SK-N-SH (cell line): ENCODE measurements around the gene PYGO2. TPM values are rescaled to one million over a fixed set of nuclear protein-coding genes. Genes with fewer than 3 reads are reported as not detected.

Source experiments
- CTCF ChIA-PET: fragments of 300-600, 350-600 bp; formaldehyde crosslinking; extraction: SDS; loops from one replicate; lab custom pipeline; 2021; lab: Yijun Ruan, JAX
- POLR2A ChIA-PET: fragments of 350-600 bp; sonication (Branson Sonifier 250); formaldehyde crosslinking; extraction: SDS; loops from one replicate; lab custom pipeline; 2020; ENCODE audit warnings: antibody characterized with exemption, inconsistent platforms; lab: Yijun Ruan, JAX
- DNase-seq: peaks from one replicate; pipeline ENCODE4 v3.0.0; 2012
- H2AFZ ChIP-seq: fragments of 200-600 bp; sonication (generic); 2 replicates; pipeline ENCODE4 v1.8.1; 2016; ENCODE audit warnings: antibody characterized with exemption, mild to moderate bottlenecking, low read depth
- H3F3A ChIP-seq: fragments of 200-600 bp; sonication (generic); replicated peaks from 2 replicates; pipeline ENCODE3; 2016; ENCODE audit warnings: antibody characterized with exemption, mild to moderate bottlenecking; ENCODE audit not compliant: insufficient read depth
- H3K27ac ChIP-seq, 2 experiments: fragments of 200-500 bp in 1 of 2; fragments of 200-600 bp in 1 of 2; sonication (Bioruptor generic) in 1 of 2; sonication (generic), shearing (Covaris generic) in 1 of 2; 2 replicates each; pipeline versions ENCODE4 v1.5.1 to v1.6.1; 2014 to 2016; ENCODE audit warnings: low read depth in 2 of 2, inconsistent platforms in 1 of 2, low read length in 1 of 2, mild to moderate bottlenecking in 1 of 2, mixed read lengths in 1 of 2
- H3K27me3 ChIP-seq: fragments of 200-600 bp; sonication (generic), shearing (Covaris generic); 2 replicates; pipeline ENCODE4 v1.6.1; 2016; ENCODE audit warnings: mixed run types; ENCODE audit not compliant: insufficient read depth
- H3K36me3 ChIP-seq, 2 experiments: fragments of 200-500 bp in 1 of 2; fragments of 200-600 bp in 1 of 2; sonication (Bioruptor generic) in 1 of 2; sonication (generic) in 1 of 2; replicated peaks in 1 of 2; 2 replicates each; pipeline versions ENCODE3 to v1.5.1; 2014 to 2016; ENCODE audit warnings: low read length in 1 of 2, mild to moderate bottlenecking in 1 of 2; ENCODE audit not compliant: insufficient read depth in 2 of 2, control insufficient read depth in 1 of 2
- H3K4me1 ChIP-seq, 2 experiments: fragments of 200-500 bp in 1 of 2; fragments of 200-600 bp in 1 of 2; sonication (Bioruptor generic) in 1 of 2; sonication (generic), shearing (Covaris generic) in 1 of 2; 2 replicates each; pipeline versions ENCODE4 v1.5.1 to v1.6.1; 2014 to 2016; ENCODE audit warnings: low read depth in 1 of 2, low read length in 1 of 2, mixed run types in 1 of 2; ENCODE audit not compliant: insufficient read depth in 2 of 2, control insufficient read depth in 1 of 2
- H3K4me2 ChIP-seq: fragments of 200-600 bp; sonication (generic), shearing (Covaris generic); 2 replicates; pipeline ENCODE4 v1.6.1; 2017; ENCODE audit warnings: mixed run types
- H3K4me3 ChIP-seq, 2 experiments: fragments of 200-500 bp in 1 of 2; fragments of 200-600 bp in 1 of 2; sonication (Bioruptor generic) in 1 of 2; sonication (generic), shearing (Covaris generic) in 1 of 2; 2 replicates each; pipeline versions ENCODE4 v1.5.1 to v1.8.1; 2014 to 2016; ENCODE audit warnings: low read depth in 2 of 2, inconsistent platforms in 1 of 2, low read length in 1 of 2, mild to moderate bottlenecking in 1 of 2, mixed read lengths in 1 of 2, moderate library complexity in 1 of 2
- H3K79me2 ChIP-seq: fragments of 200-600 bp; sonication (generic); 2 replicates; pipeline ENCODE4 v1.8.1; 2017; ENCODE audit warnings: mild to moderate bottlenecking; ENCODE audit not compliant: insufficient read depth
- H3K9ac ChIP-seq: fragments of 200-600 bp; sonication (generic); 2 replicates; pipeline ENCODE4 v1.6.1; 2017; ENCODE audit warnings: mixed run types
- H3K9me2 ChIP-seq: fragments of 200-600 bp; sonication (generic); 2 replicates; pipeline ENCODE4 v1.6.1; 2017; ENCODE audit warnings: mixed run types
- H3K9me3 ChIP-seq: fragments of 200-600 bp; sonication (generic); 2 replicates; pipeline ENCODE4 v1.6.1; 2017; ENCODE audit warnings: mixed run types, mild to moderate bottlenecking, moderate library complexity
- H4K20me1 ChIP-seq: fragments of 200-600 bp; sonication (generic); 2 replicates; pipeline ENCODE4 v1.6.1; 2017; ENCODE audit warnings: mild to moderate bottlenecking, mixed run types; ENCODE audit not compliant: insufficient read depth
- FOXJ3 ChIP-seq: sonication (generic); formaldehyde crosslinking; IDR thresholded peaks from 2 replicates; pipeline ENCODE4 v1.5.1; 2020; ENCODE audit warnings: mild to moderate bottlenecking, missing genetic modification reagents
- GATA2 ChIP-seq: sonication (generic); formaldehyde crosslinking; IDR thresholded peaks from 2 replicates; pipeline ENCODE4 v1.5.0; 2020; ENCODE audit warnings: mild to moderate bottlenecking, missing genetic modification reagents
- MEF2A ChIP-seq: IDR thresholded peaks from 2 replicates; pipeline ENCODE4 v1.4.0; 2012; ENCODE audit warnings: low read depth, borderline replicate concordance
- POLR2AphosphoS5 ChIP-seq: IDR thresholded peaks from 2 replicates; pipeline ENCODE4 v1.6.1; 2012; ENCODE audit warnings: low read depth, low read length
- RCOR1 ChIP-seq: fragments of 150-350 bp; IDR thresholded peaks from 2 replicates; pipeline ENCODE4 v1.6.1; 2017; ENCODE audit warnings: antibody characterized with exemption, low read length
- TCF12 ChIP-seq: IDR thresholded peaks from 2 replicates; pipeline ENCODE4 v1.4.0; 2012
- TEAD4 ChIP-seq: IDR thresholded peaks from 2 replicates; pipeline ENCODE4 v1.4.0; 2012; ENCODE audit warnings: mild to moderate bottlenecking, borderline replicate concordance; ENCODE audit not compliant: insufficient read depth
- WGBS: methylation state at CpG from one replicate; pipeline ENCODE4 v1.1.6; 2017; ENCODE audit warnings: low lambda C conversion rate; 5-methylcytosine and 5-hydroxymethylcytosine counted together
- polyA plus RNA-seq, 3 experiments: library from polyadenylated mRNA; depleted of rRNA; stranded (reverse); fragments of >200 nt; gene quantifications; 2 replicates each; pipeline ENCODE4 v1.2.3, GENCODE V29; 2012
- TF ChIP-seq, protein P1 (sequence below): IDR thresholded peaks from 2 replicates; pipeline ENCODE4 v1.6.1; 2012; ENCODE audit warnings: mild to moderate bottlenecking, low read depth, low read length, moderate library complexity
- TF ChIP-seq, protein P2 (sequence below): IDR thresholded peaks from 2 replicates; pipeline ENCODE4 v1.4.0; 2012; ENCODE audit warnings: low read depth
- TF ChIP-seq, protein P3 (sequence below): IDR thresholded peaks from 2 replicates; pipeline ENCODE4 v1.4.0; 2012; ENCODE audit warnings: low read depth, borderline replicate concordance

The PYGO2 gene
- polyA plus RNA-seq, 1 of the 3 experiments (the other 2 are of a cell fraction), result 23.3 TPM

DNA sequence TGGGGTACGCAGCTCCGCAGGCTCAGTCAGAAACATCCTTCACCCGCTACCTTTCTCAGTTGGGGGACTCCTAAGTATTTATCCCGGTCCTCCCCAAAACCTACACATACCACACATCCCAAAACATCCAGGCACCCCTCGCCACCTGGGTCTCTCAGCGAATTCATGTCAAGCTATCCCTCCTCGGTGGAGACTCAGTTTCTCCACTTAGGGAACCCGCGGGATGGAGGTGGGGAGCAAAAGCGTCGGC, 39.8 kb upstream of the PYGO2 start:
- Histone ChIP-seq H3K9ac (peak overlapping the region; percentile 76), H3K79me2 (peaks cover 32% of the 10 kb centered on the region), H3K27me3 (no peaks in the 10 kb centered on the region), H3K4me3 (peak overlapping the region; percentile 57 to 71), H3K4me1 (peaks cover 19 to 33% of the 10 kb centered on the region in 2 experiments), H4K20me1 (no peaks in the 10 kb centered on the region), H2AFZ (no peak overlapping the region; the same call in 1 of the 2 replicates), H3K4me2 (peak overlapping the region; percentile 96), H3K9me3 (no peaks in the 10 kb centered on the region), H3K27ac (peak overlapping the region; percentile 92 to 94), H3F3A (peaks cover 27% of the 10 kb centered on the region), H3K9me2 (no peaks in the 10 kb centered on the region), H3K36me3 (peaks cover 0 to 5% of the 10 kb centered on the region in 2 experiments)
- DNase-seq, result no peak
- WGBS, result 0% methylated on average over 8 of the region's 11 CpGs
- CTCF ChIA-PET, result interaction anchor here (0.8 to 14.0 kb wide), 14 partner anchors 14 to 171 kb away, joined by 3 to 640 read pairs (median 4); partner anchors contain the start of genes ADAM15, CKS1B, DCST1 and DCST2
- POLR2A ChIA-PET, result interaction anchor here (0.9 to 1.2 kb wide), 3 partner anchors 17 to 40 kb away, joined by 3 to 8 read pairs (median 5); partner anchors contain the start of genes PYGO2 and SHC1
- TF ChIP-seq RCOR1 (no peak), TCF12 (no peak), FOXJ3 (CRISPR knock-in tag) (no peak), MEF2A (no peak), TEAD4 (no peak), GATA2 (CRISPR knock-in tag) (no peak), POLR2AphosphoS5 (no peak)
- TF ChIP-seq, protein P1, sequence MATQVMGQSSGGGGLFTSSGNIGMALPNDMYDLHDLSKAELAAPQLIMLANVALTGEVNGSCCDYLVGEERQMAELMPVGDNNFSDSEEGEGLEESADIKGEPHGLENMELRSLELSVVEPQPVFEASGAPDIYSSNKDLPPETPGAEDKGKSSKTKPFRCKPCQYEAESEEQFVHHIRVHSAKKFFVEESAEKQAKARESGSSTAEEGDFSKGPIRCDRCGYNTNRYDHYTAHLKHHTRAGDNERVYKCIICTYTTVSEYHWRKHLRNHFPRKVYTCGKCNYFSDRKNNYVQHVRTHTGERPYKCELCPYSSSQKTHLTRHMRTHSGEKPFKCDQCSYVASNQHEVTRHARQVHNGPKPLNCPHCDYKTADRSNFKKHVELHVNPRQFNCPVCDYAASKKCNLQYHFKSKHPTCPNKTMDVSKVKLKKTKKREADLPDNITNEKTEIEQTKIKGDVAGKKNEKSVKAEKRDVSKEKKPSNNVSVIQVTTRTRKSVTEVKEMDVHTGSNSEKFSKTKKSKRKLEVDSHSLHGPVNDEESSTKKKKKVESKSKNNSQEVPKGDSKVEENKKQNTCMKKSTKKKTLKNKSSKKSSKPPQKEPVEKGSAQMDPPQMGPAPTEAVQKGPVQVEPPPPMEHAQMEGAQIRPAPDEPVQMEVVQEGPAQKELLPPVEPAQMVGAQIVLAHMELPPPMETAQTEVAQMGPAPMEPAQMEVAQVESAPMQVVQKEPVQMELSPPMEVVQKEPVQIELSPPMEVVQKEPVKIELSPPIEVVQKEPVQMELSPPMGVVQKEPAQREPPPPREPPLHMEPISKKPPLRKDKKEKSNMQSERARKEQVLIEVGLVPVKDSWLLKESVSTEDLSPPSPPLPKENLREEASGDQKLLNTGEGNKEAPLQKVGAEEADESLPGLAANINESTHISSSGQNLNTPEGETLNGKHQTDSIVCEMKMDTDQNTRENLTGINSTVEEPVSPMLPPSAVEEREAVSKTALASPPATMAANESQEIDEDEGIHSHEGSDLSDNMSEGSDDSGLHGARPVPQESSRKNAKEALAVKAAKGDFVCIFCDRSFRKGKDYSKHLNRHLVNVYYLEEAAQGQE, result no peak
- TF ChIP-seq, protein P2, sequence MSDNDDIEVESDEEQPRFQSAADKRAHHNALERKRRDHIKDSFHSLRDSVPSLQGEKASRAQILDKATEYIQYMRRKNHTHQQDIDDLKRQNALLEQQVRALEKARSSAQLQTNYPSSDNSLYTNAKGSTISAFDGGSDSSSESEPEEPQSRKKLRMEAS, result no peak
- TF ChIP-seq, protein P3, sequence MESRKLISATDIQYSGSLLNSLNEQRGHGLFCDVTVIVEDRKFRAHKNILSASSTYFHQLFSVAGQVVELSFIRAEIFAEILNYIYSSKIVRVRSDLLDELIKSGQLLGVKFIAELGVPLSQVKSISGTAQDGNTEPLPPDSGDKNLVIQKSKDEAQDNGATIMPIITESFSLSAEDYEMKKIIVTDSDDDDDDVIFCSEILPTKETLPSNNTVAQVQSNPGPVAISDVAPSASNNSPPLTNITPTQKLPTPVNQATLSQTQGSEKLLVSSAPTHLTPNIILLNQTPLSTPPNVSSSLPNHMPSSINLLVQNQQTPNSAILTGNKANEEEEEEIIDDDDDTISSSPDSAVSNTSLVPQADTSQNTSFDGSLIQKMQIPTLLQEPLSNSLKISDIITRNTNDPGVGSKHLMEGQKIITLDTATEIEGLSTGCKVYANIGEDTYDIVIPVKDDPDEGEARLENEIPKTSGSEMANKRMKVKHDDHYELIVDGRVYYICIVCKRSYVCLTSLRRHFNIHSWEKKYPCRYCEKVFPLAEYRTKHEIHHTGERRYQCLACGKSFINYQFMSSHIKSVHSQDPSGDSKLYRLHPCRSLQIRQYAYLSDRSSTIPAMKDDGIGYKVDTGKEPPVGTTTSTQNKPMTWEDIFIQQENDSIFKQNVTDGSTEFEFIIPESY, result no peak
